HEK293 (cell line): ENCODE measurements around the gene CDC37L1.

Experiments
- CTCF ChIA-PET: fragments of 350-600 bp; formaldehyde crosslinking; extraction: SDS; loops from one replicate; lab custom pipeline; 2021; ENCODE audit warnings: antibody characterized with exemption; lab: Yijun Ruan, JAX
- POLR2A ChIA-PET: fragments of 300-600 bp; formaldehyde crosslinking; extraction: SDS; loops from one replicate; lab custom pipeline; 2020; ENCODE audit warnings: antibody characterized with exemption, inconsistent platforms; lab: Yijun Ruan, JAX
- H3K27ac ChIP-seq: fragments of 200-500 bp; sonication (Bioruptor generic); 2 replicates; pipeline ENCODE4 v1.5.1; 2014; ENCODE audit warnings: low read depth, low read length, control low read depth, inconsistent platforms; ENCODE audit errors: extremely low read depth
- H3K36me3 ChIP-seq, 2 experiments: fragments of 200-500 bp in 1 of 2; sonication (Bioruptor generic) in 1 of 2; 1 replicate in 1 of 2; 2 replicates in 1 of 2; pipeline ENCODE4 v1.5.1; 2014 to 2017; ENCODE audit warnings: inconsistent platforms in 2 of 2, low read length in 2 of 2; ENCODE audit not compliant: control insufficient read depth in 2 of 2, insufficient read depth in 1 of 2
- H3K4me1 ChIP-seq: fragments of 200-500 bp; sonication (Bioruptor generic); 2 replicates; pipeline ENCODE4 v1.5.1; 2014; ENCODE audit warnings: mild to moderate bottlenecking, low read length, inconsistent platforms; ENCODE audit not compliant: control insufficient read depth, insufficient read depth
- H3K4me3 ChIP-seq: 2 replicates; pipeline ENCODE4 v1.5.1; 2011; ENCODE audit warnings: low read depth, mild to moderate bottlenecking, control low read depth, low read length, moderate library complexity
- H3K9me3 ChIP-seq: fragments of 200-500 bp; sonication (Bioruptor generic); 2 replicates; pipeline ENCODE4 v1.5.1; 2014; ENCODE audit warnings: low read depth, low read length, inconsistent platforms; ENCODE audit not compliant: control insufficient read depth, insufficient read depth
- MEIS1 ChIP-seq: sonication (generic); formaldehyde crosslinking; IDR thresholded peaks from 2 replicates; pipeline ENCODE4 v1.8.1; 2022; ENCODE audit warnings: missing genetic modification reagents, mild to moderate bottlenecking, borderline replicate concordance
- MZF1 ChIP-seq: fragments of 450-650 bp; formaldehyde crosslinking; IDR thresholded peaks from 2 replicates; pipeline ENCODE4 v1.5.1; 2017; ENCODE audit warnings: missing biosample characterization, missing genetic modification characterization, borderline replicate concordance
- OVOL3 ChIP-seq: fragments of 450-650 bp; formaldehyde crosslinking; IDR thresholded peaks from 2 replicates; pipeline ENCODE4 v1.5.1; 2016; ENCODE audit warnings: missing biosample characterization, missing genetic modification characterization
- YY2 ChIP-seq: fragments of 450-650 bp; formaldehyde crosslinking; IDR thresholded peaks from 2 replicates; pipeline ENCODE4 v1.5.1; 2016; ENCODE audit warnings: missing biosample characterization, missing genetic modification characterization
- ZBTB49 ChIP-seq: fragments of 450-650 bp; formaldehyde crosslinking; IDR thresholded peaks from 2 replicates; pipeline ENCODE4 v1.5.1; 2016; ENCODE audit warnings: missing biosample characterization, missing genetic modification characterization, low read depth
- ZFP3 ChIP-seq: fragments of 450-650 bp; formaldehyde crosslinking; IDR thresholded peaks from 2 replicates; pipeline ENCODE4 v1.5.1; 2016; ENCODE audit warnings: low read depth, missing biosample characterization, missing genetic modification characterization
- ZNF140 ChIP-seq: fragments of 450-650 bp; formaldehyde crosslinking; IDR thresholded peaks from 2 replicates; pipeline ENCODE4 v1.5.1; 2016; ENCODE audit warnings: missing biosample characterization, missing genetic modification characterization
- ZNF175 ChIP-seq: fragments of 450-650 bp; formaldehyde crosslinking; IDR thresholded peaks from 2 replicates; pipeline ENCODE4 v1.5.1; 2016; ENCODE audit warnings: missing biosample characterization, missing genetic modification characterization
- ZNF248 ChIP-seq: fragments of 450-650 bp; formaldehyde crosslinking; IDR thresholded peaks from 2 replicates; pipeline ENCODE4 v1.5.1; 2017; ENCODE audit warnings: missing biosample characterization, missing genetic modification characterization
- ZNF274 ChIP-seq, 2 experiments: fragments of 200-500 bp in 1 of 2; fragments of 450-650 bp in 1 of 2; sonication (Bioruptor generic) in 1 of 2; formaldehyde crosslinking in 1 of 2; IDR thresholded peaks; 2 replicates each; pipeline versions ENCODE4 v1.5.1 to v1.6.1; 2014 to 2016; ENCODE audit warnings: borderline replicate concordance in 1 of 2, inconsistent platforms in 1 of 2, low read length in 1 of 2, missing biosample characterization in 1 of 2, missing genetic modification characterization in 1 of 2
- ZNF354C ChIP-seq: fragments of 450-650 bp; formaldehyde crosslinking; IDR thresholded peaks from 2 replicates; pipeline ENCODE4 v1.5.1; 2016; ENCODE audit warnings: missing biosample characterization, missing genetic modification characterization, low read depth, borderline replicate concordance
- ZNF362 ChIP-seq: fragments of 450-650 bp; formaldehyde crosslinking; IDR thresholded peaks from 2 replicates; pipeline ENCODE4 v1.5.1; 2016; ENCODE audit warnings: missing biosample characterization, missing genetic modification characterization
- ZNF391 ChIP-seq: fragments of 450-650 bp; formaldehyde crosslinking; IDR thresholded peaks from 2 replicates; pipeline ENCODE4 v1.5.1; 2016; ENCODE audit warnings: low read depth, missing biosample characterization, missing genetic modification characterization, borderline replicate concordance
- ZNF433 ChIP-seq: fragments of 450-650 bp; formaldehyde crosslinking; IDR thresholded peaks from 2 replicates; pipeline ENCODE4 v1.5.1; 2016; ENCODE audit warnings: missing biosample characterization, missing genetic modification characterization, low read depth
- ZNF560 ChIP-seq: fragments of 450-650 bp; formaldehyde crosslinking; IDR thresholded peaks from 2 replicates; pipeline ENCODE4 v1.5.1; 2017; ENCODE audit warnings: missing biosample characterization, missing genetic modification characterization, borderline replicate concordance
- ZNF585B ChIP-seq: fragments of 450-650 bp; formaldehyde crosslinking; IDR thresholded peaks from 2 replicates; pipeline ENCODE4 v1.5.1; 2016; ENCODE audit warnings: missing biosample characterization, missing genetic modification characterization
- ZNF621 ChIP-seq: fragments of 450-650 bp; formaldehyde crosslinking; IDR thresholded peaks from 2 replicates; pipeline ENCODE4 v1.5.1; 2017; ENCODE audit warnings: missing biosample characterization, missing genetic modification characterization
- ZNF658 ChIP-seq: fragments of 450-650 bp; formaldehyde crosslinking; IDR thresholded peaks from 2 replicates; pipeline ENCODE4; 2016; ENCODE audit warnings: missing biosample characterization, missing genetic modification characterization
- ZNF664 ChIP-seq: fragments of 450-650 bp; formaldehyde crosslinking; IDR thresholded peaks from 2 replicates; pipeline ENCODE4 v1.5.1; 2016; ENCODE audit warnings: missing biosample characterization, missing genetic modification characterization
- ZNF792 ChIP-seq: fragments of 450-650 bp; formaldehyde crosslinking; IDR thresholded peaks from 2 replicates; pipeline ENCODE4 v1.5.1; 2016; ENCODE audit warnings: missing biosample characterization, missing genetic modification characterization
- ZSCAN16 ChIP-seq: fragments of 450-650 bp; formaldehyde crosslinking; IDR thresholded peaks from 2 replicates; pipeline ENCODE4 v1.5.1; 2016; ENCODE audit warnings: missing biosample characterization, missing genetic modification characterization
- TF ChIP-seq, protein P1 (sequence below): fragments of 450-650 bp; IDR thresholded peaks from 2 replicates; pipeline ENCODE4 v1.5.1; 2018; ENCODE audit warnings: missing biosample characterization, mild to moderate bottlenecking, missing genetic modification characterization
- TF ChIP-seq, protein P2 (sequence below): fragments of 450-650 bp; formaldehyde crosslinking; conservative IDR thresholded peaks from 2 replicates; pipeline ENCODE4 v1.5.1; 2016; ENCODE audit warnings: low read depth, missing biosample characterization, missing genetic modification characterization
- TF ChIP-seq, protein P3 (sequence below): fragments of 450-650 bp; formaldehyde crosslinking; IDR thresholded peaks from 2 replicates; pipeline ENCODE4 v1.5.1; 2016; ENCODE audit warnings: missing biosample characterization, missing genetic modification characterization, low read depth

CDC37L1 gene

GRCh38 chr9:4679268-4680172, at the start of gene CDC37L1:
TSS of gene CDC37L1 (plus strand) at chr9:4679569. CDS start at chr9:4679768, 199 bp downstream.
- Histone ChIP-seq H3K4me1 (no peaks in the 10 kb centered on the region), H3K4me3 (peak within 1 kb of the TSS; percentile 84), H3K9me3 (no peaks in the 10 kb centered on the region), H3K36me3 (peaks cover 0 to 4% of the 10 kb centered on the region in 2 experiments; a peak in 2 of 3 replicates), H3K27ac (peak within 1 kb of the TSS; percentile 92)
- ChIA-PET POLR2A (interaction anchor here (0.5 to 1.0 kb wide), 11 partner anchors 14 to 1329 kb away, joined by 3 to 10 read pairs (median 3); partner anchors contain the start of genes AK3, GLIS3, JAK2 and PLPP6), CTCF (interaction anchor here (0.7 to 1.0 kb wide), 4 partner anchors 8 to 352 kb away, joined by 3 to 4 read pairs (median 4); no protein-coding TSS in a partner anchor)
- TF ChIP-seq OVOL3 (tag by site-specific recombination) (no peak), ZNF621 (tag by site-specific recombination) (no peak), YY2 (tag by site-specific recombination) (no peak), MEIS1 (CRISPR knock-in tag) (no peak), ZNF354C (no peak), ZNF664 (tag by site-specific recombination) (no peak), ZNF560 (tag by site-specific recombination) (no peak), ZNF175 (tag by site-specific recombination) (no peak), ZNF585B (no peak), ZNF792 (no peak), ZNF433 (no peak), MZF1 (no peak), ZNF391 (tag by site-specific recombination) (peak; percentile 41; the same call in 1 of the 2 replicates), ZNF658 (tag by site-specific recombination) (no peak), ZBTB49 (tag by site-specific recombination) (no peak), ZFP3 (tag by site-specific recombination) (no peak), ZNF362 (tag by site-specific recombination) (no peak), ZSCAN16 (tag by site-specific recombination) (no peak), ZNF248 (tag by site-specific recombination) (no peak), ZNF274 (IDR thresholded peaks at IDR 0.05; ENCODE audit: low read length) (no peak), ZNF274 (tag by site-specific recombination; IDR thresholded peaks at IDR 0.05; ENCODE audit: borderline replicate concordance) (no peak), ZNF140 (tag by site-specific recombination) (no peak)
- TF ChIP-seq, protein P1, sequence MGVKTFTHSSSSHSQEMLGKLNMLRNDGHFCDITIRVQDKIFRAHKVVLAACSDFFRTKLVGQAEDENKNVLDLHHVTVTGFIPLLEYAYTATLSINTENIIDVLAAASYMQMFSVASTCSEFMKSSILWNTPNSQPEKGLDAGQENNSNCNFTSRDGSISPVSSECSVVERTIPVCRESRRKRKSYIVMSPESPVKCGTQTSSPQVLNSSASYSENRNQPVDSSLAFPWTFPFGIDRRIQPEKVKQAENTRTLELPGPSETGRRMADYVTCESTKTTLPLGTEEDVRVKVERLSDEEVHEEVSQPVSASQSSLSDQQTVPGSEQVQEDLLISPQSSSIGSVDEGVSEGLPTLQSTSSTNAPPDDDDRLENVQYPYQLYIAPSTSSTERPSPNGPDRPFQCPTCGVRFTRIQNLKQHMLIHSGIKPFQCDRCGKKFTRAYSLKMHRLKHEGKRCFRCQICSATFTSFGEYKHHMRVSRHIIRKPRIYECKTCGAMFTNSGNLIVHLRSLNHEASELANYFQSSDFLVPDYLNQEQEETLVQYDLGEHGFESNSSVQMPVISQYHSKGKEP (tag by site-specific recombination), result peak; percentile 43; the same call in 1 of the 2 replicates
- TF ChIP-seq, protein P2, sequence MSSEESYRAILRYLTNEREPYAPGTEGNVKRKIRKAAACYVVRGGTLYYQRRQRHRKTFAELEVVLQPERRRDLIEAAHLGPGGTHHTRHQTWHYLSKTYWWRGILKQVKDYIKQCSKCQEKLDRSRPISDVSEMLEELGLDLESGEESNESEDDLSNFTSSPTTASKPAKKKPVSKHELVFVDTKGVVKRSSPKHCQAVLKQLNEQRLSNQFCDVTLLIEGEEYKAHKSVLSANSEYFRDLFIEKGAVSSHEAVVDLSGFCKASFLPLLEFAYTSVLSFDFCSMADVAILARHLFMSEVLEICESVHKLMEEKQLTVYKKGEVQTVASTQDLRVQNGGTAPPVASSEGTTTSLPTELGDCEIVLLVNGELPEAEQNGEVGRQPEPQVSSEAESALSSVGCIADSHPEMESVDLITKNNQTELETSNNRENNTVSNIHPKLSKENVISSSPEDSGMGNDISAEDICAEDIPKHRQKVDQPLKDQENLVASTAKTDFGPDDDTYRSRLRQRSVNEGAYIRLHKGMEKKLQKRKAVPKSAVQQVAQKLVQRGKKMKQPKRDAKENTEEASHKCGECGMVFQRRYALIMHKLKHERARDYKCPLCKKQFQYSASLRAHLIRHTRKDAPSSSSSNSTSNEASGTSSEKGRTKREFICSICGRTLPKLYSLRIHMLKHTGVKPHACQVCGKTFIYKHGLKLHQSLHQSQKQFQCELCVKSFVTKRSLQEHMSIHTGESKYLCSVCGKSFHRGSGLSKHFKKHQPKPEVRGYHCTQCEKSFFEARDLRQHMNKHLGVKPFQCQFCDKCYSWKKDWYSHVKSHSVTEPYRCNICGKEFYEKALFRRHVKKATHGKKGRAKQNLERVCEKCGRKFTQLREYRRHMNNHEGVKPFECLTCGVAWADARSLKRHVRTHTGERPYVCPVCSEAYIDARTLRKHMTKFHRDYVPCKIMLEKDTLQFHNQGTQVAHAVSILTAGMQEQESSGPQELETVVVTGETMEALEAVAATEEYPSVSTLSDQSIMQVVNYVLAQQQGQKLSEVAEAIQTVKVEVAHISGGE (tag by site-specific recombination), result peak; percentile 94
- TF ChIP-seq, protein P3, sequence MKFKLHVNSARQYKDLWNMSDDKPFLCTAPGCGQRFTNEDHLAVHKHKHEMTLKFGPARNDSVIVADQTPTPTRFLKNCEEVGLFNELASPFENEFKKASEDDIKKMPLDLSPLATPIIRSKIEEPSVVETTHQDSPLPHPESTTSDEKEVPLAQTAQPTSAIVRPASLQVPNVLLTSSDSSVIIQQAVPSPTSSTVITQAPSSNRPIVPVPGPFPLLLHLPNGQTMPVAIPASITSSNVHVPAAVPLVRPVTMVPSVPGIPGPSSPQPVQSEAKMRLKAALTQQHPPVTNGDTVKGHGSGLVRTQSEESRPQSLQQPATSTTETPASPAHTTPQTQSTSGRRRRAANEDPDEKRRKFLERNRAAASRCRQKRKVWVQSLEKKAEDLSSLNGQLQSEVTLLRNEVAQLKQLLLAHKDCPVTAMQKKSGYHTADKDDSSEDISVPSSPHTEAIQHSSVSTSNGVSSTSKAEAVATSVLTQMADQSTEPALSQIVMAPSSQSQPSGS, result no peak
